ENCODE data around the gene RNASE8. TPM values are rescaled to one million over a fixed set of nuclear protein-coding genes. Genes with fewer than 3 reads are reported as not detected.

The RNASE8 gene
- total RNA-seq, 1 donor from 2014 or later: not detected

DNA sequence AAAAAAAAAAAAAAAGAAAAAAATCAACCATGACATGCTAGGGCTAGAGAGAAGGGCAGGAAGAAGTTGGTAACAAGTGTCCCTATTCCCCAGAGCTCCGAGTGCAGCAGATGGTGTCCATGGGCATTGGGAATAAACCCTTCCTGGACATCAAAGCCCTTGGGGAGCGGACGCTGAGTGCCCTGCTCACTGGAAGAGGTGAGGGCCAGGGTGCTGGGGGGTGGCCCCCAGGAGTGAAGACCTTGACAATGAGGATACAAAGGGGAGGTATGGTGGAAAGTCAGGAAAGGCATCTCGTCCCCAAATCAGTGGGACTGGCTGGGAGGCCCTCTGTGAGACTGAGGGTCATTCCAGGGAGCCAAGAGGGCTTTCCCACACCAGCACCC, 29.3 kb downstream of the RNASE8 start:
- Histone ChIP-seq H3K36me3 (peaks cover 90% of the 10 kb centered on the region), H3K9me3 (no peaks in the 10 kb centered on the region), H3K4me1 (peaks cover 18% of the 10 kb centered on the region), H3K27me3 (ENCODE audit: low read depth) (no peaks in the 10 kb centered on the region), H3K27ac (peak overlapping the region; percentile 34), H3K4me3 (no peak overlapping the region)
- intact Hi-C loops (cut with DNase I): no loop called here
- DNase-seq (no peak), ATAC-seq (no peak)
- TF ChIP-seq, protein P1, sequence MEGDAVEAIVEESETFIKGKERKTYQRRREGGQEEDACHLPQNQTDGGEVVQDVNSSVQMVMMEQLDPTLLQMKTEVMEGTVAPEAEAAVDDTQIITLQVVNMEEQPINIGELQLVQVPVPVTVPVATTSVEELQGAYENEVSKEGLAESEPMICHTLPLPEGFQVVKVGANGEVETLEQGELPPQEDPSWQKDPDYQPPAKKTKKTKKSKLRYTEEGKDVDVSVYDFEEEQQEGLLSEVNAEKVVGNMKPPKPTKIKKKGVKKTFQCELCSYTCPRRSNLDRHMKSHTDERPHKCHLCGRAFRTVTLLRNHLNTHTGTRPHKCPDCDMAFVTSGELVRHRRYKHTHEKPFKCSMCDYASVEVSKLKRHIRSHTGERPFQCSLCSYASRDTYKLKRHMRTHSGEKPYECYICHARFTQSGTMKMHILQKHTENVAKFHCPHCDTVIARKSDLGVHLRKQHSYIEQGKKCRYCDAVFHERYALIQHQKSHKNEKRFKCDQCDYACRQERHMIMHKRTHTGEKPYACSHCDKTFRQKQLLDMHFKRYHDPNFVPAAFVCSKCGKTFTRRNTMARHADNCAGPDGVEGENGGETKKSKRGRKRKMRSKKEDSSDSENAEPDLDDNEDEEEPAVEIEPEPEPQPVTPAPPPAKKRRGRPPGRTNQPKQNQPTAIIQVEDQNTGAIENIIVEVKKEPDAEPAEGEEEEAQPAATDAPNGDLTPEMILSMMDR (IDR thresholded peaks at IDR 0.05): no peak

DNA sequence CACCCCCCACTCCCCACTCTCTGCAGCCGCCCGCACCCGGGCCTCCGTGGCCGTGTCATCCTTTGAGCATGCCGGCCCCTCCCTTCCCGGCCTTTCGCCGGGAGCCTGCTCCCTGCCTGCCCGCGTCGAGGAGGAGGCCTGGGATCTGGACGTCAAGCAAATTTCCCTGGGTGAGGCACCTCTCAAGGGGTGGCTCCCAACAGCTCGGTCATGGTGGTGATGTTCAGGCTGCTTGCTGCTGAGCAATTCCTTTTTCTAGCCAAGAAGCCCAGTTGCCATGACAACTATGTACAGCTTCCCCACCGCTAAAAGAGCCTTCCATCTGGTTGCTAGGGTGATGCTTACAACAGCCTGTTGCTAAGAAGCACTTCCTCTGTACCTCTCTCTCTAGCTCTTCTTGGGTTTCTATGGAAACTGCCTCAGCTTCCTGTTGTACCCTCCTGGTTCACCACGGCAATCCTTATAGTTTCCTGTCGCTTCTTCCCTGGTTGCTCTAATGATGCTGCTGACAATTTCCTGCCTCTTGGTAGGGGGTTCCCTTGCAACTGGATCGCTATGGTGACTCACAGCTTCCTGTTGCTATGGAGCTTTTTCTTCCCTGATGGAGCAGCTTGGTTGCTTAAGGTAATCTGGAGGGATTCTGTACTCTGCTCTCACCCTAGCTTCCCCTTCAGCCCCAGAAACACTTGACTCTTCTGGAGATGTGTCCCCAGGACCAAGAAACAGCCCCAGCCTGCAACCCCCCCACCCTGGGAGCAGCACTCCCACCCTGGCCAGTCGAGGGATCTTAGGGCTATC, 29.9 kb downstream of the RNASE8 start:
- Histone ChIP-seq H3K27ac (peak overlapping the region; percentile 34), H3K9me3 (no peaks in the 10 kb centered on the region), H3K27me3 (ENCODE audit: low read depth) (no peaks in the 10 kb centered on the region), H3K4me1 (peaks cover 23% of the 10 kb centered on the region), H3K36me3 (peaks cover 90% of the 10 kb centered on the region), H3K4me3 (no peak overlapping the region)
- intact Hi-C loops (cut with DNase I): no loop called here
- DNase-seq (no peak), ATAC-seq (peak; percentile 25 to 34)
- TF ChIP-seq, protein P1 (IDR thresholded peaks at IDR 0.05): no peak

DNA sequence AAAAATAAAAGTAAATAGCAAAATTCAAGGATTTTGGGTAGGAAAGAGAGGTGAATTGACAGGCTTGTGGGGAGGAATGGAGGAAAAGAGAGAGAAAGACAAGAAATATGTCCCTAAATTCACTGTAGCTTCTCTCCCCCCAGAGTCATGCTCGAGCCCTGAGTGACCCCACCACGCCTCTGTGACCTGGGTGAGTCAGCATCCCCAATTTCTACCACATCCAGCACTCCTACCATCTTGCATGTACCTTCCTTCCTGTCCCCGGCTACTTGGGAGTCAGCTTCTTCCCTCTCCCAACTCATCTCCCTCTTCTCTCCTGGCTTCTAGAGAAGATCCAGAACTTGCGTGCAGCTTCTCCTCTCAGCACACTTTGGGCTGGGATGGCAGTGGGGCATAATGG, 31.1 kb downstream of the RNASE8 start:
- Histone ChIP-seq H3K36me3 (peaks cover 90% of the 10 kb centered on the region), H3K27ac (no peak overlapping the region), H3K27me3 (ENCODE audit: low read depth) (no peaks in the 10 kb centered on the region), H3K4me1 (peaks cover 23% of the 10 kb centered on the region), H3K9me3 (no peaks in the 10 kb centered on the region), H3K4me3 (no peak overlapping the region)
- no peak for ATAC-seq
- DNase-seq: no peak
- TF ChIP-seq, protein P1 (IDR thresholded peaks at IDR 0.05): no peak
- intact Hi-C loops (cut with DNase I): no loop called here

DNA sequence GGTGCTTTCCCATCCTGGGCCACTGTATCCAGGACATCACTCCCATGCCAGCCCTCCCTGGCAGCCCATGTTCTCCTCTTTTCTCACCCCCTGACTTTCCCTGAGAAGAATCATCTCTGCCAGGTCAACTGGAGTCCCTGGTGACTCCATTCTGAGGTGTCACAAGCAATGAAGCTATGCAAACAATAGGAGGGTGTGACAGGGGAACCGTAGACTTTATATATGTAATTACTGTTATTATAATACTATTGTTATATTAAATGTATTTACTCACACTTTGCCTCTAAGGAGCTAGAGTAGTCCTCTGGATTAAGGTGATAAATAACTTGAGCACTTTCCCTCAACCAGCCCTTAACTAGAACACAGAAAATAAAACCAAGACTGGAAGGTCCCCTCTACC, 31.6 kb downstream of the RNASE8 start:
- H3K9me3 ChIP-seq: no peaks in the 10 kb centered on the region
- no peak for ATAC-seq
- H3K27ac ChIP-seq: no peak overlapping the region
- peaks cover 24% of the 10 kb centered on the region for H3K4me1 ChIP-seq
- intact Hi-C loops (cut with DNase I): no loop called here
- no peak for DNase-seq
- H3K27me3 ChIP-seq (ENCODE audit: low read depth): no peaks in the 10 kb centered on the region
- peaks cover 84% of the 10 kb centered on the region for H3K36me3 ChIP-seq
- TF ChIP-seq, protein P1 (IDR thresholded peaks at IDR 0.05): no peak
- H3K4me3 ChIP-seq: no peak overlapping the region

DNA sequence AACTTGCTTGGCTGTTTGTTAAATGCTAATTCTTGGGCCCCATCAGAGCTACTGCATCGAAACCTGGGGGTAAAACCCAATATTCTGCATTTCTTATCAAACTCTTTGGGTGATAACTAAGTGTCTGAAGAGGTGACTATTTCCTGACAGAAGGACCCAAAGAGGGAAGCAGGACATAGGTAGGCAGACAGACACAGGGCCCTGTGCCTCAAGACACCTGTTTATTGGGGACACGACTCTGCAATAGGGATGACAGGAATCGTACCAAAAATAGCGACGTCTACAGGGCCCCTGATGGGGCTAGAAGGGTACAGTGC, 32.2 kb downstream of the RNASE8 start:
- TF ChIP-seq, protein P1 (IDR thresholded peaks at IDR 0.05): no peak
- Histone ChIP-seq H3K27me3 (ENCODE audit: low read depth) (no peaks in the 10 kb centered on the region), H3K4me1 (peaks cover 20% of the 10 kb centered on the region), H3K27ac (no peak overlapping the region), H3K9me3 (no peaks in the 10 kb centered on the region), H3K36me3 (peaks cover 78% of the 10 kb centered on the region), H3K4me3 (no peak overlapping the region)
- no peak for DNase-seq
- no peak for ATAC-seq
- intact Hi-C loops (cut with DNase I): no loop called here
